ENCODE measurements around the gene NIBAN1. TPM values are rescaled to one million over a fixed set of nuclear protein-coding genes. Genes with fewer than 3 reads are reported as not detected.
A peak's percentile ranks its signal among the peaks of the same experiment; 100 is the strongest.
"Not testable (repeated sequence)": the region's sequence is repeated elsewhere in the genome, so short reads cannot be mapped to it uniquely, and the experiment has no call there.

The NIBAN1 gene
- total RNA-seq: 10 to 100 TPM in 1 of 2 donors, 1 to 10 TPM in 1; 3.4 to 19.4 TPM

GRCh38 chr1:184974056-184974836 lies at the start of gene NIBAN1:
Gene NIBAN1 (minus strand): TSS chr1:184974508. CDS start chr1:184974356, 152 bp downstream.
- Mint-ChIP-seq H3K36me3 (peaks cover 0 to 15% of the 10 kb centered on the region in 2 donors), H3K27ac (peak within 1 kb of the TSS; percentile 91 to 99), H3K9me3 (no peaks in the 10 kb centered on the region)
- ATAC-seq (peak; percentile 74 to 79), DNase-seq (ENCODE audit: low spot score in 2 of 2) (peak in 1 of 2 donors; percentile 51)

GRCh38 chr1:185017966-185018365 lies 43.7 kb upstream of the NIBAN1 start:
- DNase-seq (ENCODE audit: low spot score in 2 of 2): no peak
- H3K9me3 Mint-ChIP-seq: no peaks in the 10 kb centered on the region
- ATAC-seq: no peak
- H3K27ac Mint-ChIP-seq: peak overlapping the region in 1 of 2 donors; percentile 45
- no peaks in the 10 kb centered on the region for H3K36me3 Mint-ChIP-seq

GRCh38 chr1:185017338-185017737 lies 43.0 kb upstream of the NIBAN1 start:
- no peak overlapping the region for H3K27ac Mint-ChIP-seq
- no peak for ATAC-seq
- H3K36me3 Mint-ChIP-seq: no peaks in the 10 kb centered on the region
- H3K9me3 Mint-ChIP-seq: no peaks in the 10 kb centered on the region
- DNase-seq (ENCODE audit: low spot score in 2 of 2): no peak

GRCh38 chr1:185016880-185017279 lies 42.6 kb upstream of the NIBAN1 start:
- Mint-ChIP-seq H3K9me3 (no peaks in the 10 kb centered on the region), H3K27ac (no peak overlapping the region), H3K36me3 (no peaks in the 10 kb centered on the region)
- DNase-seq (ENCODE audit: low spot score in 2 of 2) (no peak), ATAC-seq (no peak)

- no peak for ATAC-seq
- no peaks in the 10 kb centered on the region for H3K36me3 Mint-ChIP-seq
- H3K27ac Mint-ChIP-seq: no peak overlapping the region
- no peaks in the 10 kb centered on the region for H3K9me3 Mint-ChIP-seq
- no peak for DNase-seq (ENCODE audit: low spot score in 2 of 2)
Observed at GRCh38 chr1:185015631-185016030, 41.3 kb upstream of the NIBAN1 start.

- Mint-ChIP-seq H3K27ac (no peak overlapping the region), H3K9me3 (no peaks in the 10 kb centered on the region), H3K36me3 (no peaks in the 10 kb centered on the region)
- DNase-seq (ENCODE audit: low spot score in 2 of 2) (no peak), ATAC-seq (no peak)
Observed at GRCh38 chr1:185014941-185015340, 40.6 kb upstream of the NIBAN1 start.

- DNase-seq (ENCODE audit: low spot score in 2 of 2) (no peak), ATAC-seq (no peak)
- Mint-ChIP-seq H3K36me3 (no peaks in the 10 kb centered on the region), H3K27ac (no peak overlapping the region), H3K9me3 (no peaks in the 10 kb centered on the region)
Observed at GRCh38 chr1:185010361-185010760, 36.1 kb upstream of the NIBAN1 start.

GRCh38 chr1:185008838-185009237 lies 34.5 kb upstream of the NIBAN1 start:
- Mint-ChIP-seq H3K9me3 (no peaks in the 10 kb centered on the region), H3K27ac (no peak overlapping the region), H3K36me3 (no peaks in the 10 kb centered on the region)
- no peak for ATAC-seq
- DNase-seq (ENCODE audit: low spot score in 2 of 2): no peak

- not testable (repeated sequence) for ATAC-seq; H3K36me3 Mint-ChIP-seq; H3K27ac Mint-ChIP-seq; DNase-seq (ENCODE audit: low spot score in 2 of 2); H3K9me3 Mint-ChIP-seq
Observed at GRCh38 chr1:185001312-185001880, 27.1 kb upstream of the NIBAN1 start.

GRCh38 chr1:184999974-185000373 lies 25.7 kb upstream of the NIBAN1 start:
- H3K27ac Mint-ChIP-seq; ATAC-seq; DNase-seq (ENCODE audit: low spot score in 2 of 2); H3K36me3 Mint-ChIP-seq; H3K9me3 Mint-ChIP-seq: not testable (repeated sequence)

GRCh38 chr1:184994301-184994700 lies 20.0 kb upstream of the NIBAN1 start:
- peaks cover 6 to 7% of the 10 kb centered on the region in 2 donors for H3K9me3 Mint-ChIP-seq
- peaks cover 7% of the 10 kb centered on the region in 2 donors for H3K36me3 Mint-ChIP-seq
- no peak overlapping the region for H3K27ac Mint-ChIP-seq
- ATAC-seq (no peak), DNase-seq (ENCODE audit: low spot score in 2 of 2) (no peak)

GRCh38 chr1:184992271-184992670 lies 18.0 kb upstream of the NIBAN1 start:
- Mint-ChIP-seq H3K36me3 (peaks cover 7% of the 10 kb centered on the region in 2 donors), H3K9me3 (peaks cover 6 to 7% of the 10 kb centered on the region in 2 donors), H3K27ac (peak overlapping the region in 1 of 2 donors; percentile 13)
- ATAC-seq (no peak), DNase-seq (ENCODE audit: low spot score in 2 of 2) (no peak)

GRCh38 chr1:184990204-184990603 lies 15.9 kb upstream of the NIBAN1 start:
- H3K27ac Mint-ChIP-seq: no peak overlapping the region
- no peak for ATAC-seq
- H3K36me3 Mint-ChIP-seq: peaks cover 7% of the 10 kb centered on the region in 2 donors
- H3K9me3 Mint-ChIP-seq: peaks cover 6 to 7% of the 10 kb centered on the region in 2 donors
- DNase-seq (ENCODE audit: low spot score in 2 of 2): no peak

GRCh38 chr1:184988506-184988905 lies 14.2 kb upstream of the NIBAN1 start:
- ATAC-seq (no peak), DNase-seq (ENCODE audit: low spot score in 2 of 2) (no peak)
- Mint-ChIP-seq H3K27ac (no peak overlapping the region), H3K36me3 (no peaks in the 10 kb centered on the region), H3K9me3 (no peaks in the 10 kb centered on the region)

GRCh38 chr1:184987696-184988095 lies 13.4 kb upstream of the NIBAN1 start:
- DNase-seq (ENCODE audit: low spot score in 2 of 2) (no peak), ATAC-seq (no peak)
- Mint-ChIP-seq H3K36me3 (no peaks in the 10 kb centered on the region), H3K27ac (no peak overlapping the region), H3K9me3 (no peaks in the 10 kb centered on the region)

- H3K27ac Mint-ChIP-seq: no peak overlapping the region
- ATAC-seq (no peak), DNase-seq (ENCODE audit: low spot score in 2 of 2) (no peak)
- H3K36me3 Mint-ChIP-seq: no peaks in the 10 kb centered on the region
- no peaks in the 10 kb centered on the region for H3K9me3 Mint-ChIP-seq
Observed at GRCh38 chr1:184986250-184986649, 11.9 kb upstream of the NIBAN1 start.

- no peak overlapping the region for H3K27ac Mint-ChIP-seq
- DNase-seq (ENCODE audit: low spot score in 2 of 2) (peak in 1 of 2 donors; percentile 70), ATAC-seq (peak; percentile 97 to 99)
- no peaks in the 10 kb centered on the region for H3K9me3 Mint-ChIP-seq
- H3K36me3 Mint-ChIP-seq: peaks cover 0 to 5% of the 10 kb centered on the region in 2 donors
Observed at GRCh38 chr1:184982002-184982954, 8.0 kb upstream of the NIBAN1 start.
